IMR-90 (cell line): ENCODE results near the gene PCDHB6. TPM values are rescaled to one million over a fixed set of nuclear protein-coding genes. Genes with fewer than 3 reads are reported as not detected.
"Not testable (repeated sequence)": the region's sequence is repeated elsewhere in the genome, so short reads cannot be mapped to it uniquely, and the experiment has no call there.

Experiments
- ATAC-seq: fragments of 200-7000 bp; cut with Tn5 transposase; 2 replicates; pipeline ENCODE4 v1.9.1; 2020; ENCODE audit warnings: low read depth, mild to moderate bottlenecking, moderate library complexity
- BruUV-seq: library from RNA; stranded (reverse); fragments of 400-500 nt; replicated peaks from 2 replicates; lab custom pipeline; 2021; lab: Mats Ljungman, UMichigan
- CTCF ChIA-PET: fragments of 300-600 bp; formaldehyde crosslinking; extraction: SDS; loops from one replicate; lab custom pipeline; 2021; ENCODE audit warnings: antibody characterized with exemption; lab: Yijun Ruan, JAX
- POLR2A ChIA-PET: fragments of 300-600 bp; sonication (Branson Sonifier 250); formaldehyde crosslinking; loops from one replicate; lab custom pipeline; 2022; ENCODE audit warnings: antibody characterized with exemption; ENCODE audit not compliant: unreplicated experiment; lab: Charles Lee
- DNase-seq: peaks from one replicate; pipeline ENCODE4 v3.0.0; 2013
- H2AFZ ChIP-seq: replicated peaks from 2 replicates; pipeline ENCODE3; 2013; ENCODE audit warnings: low read length, mild to moderate bottlenecking; ENCODE audit not compliant: poor library complexity
- H2AK5ac ChIP-seq: 2 replicates; pipeline ENCODE4 v1.6.1; 2013; ENCODE audit warnings: low read depth, low read length, inconsistent platforms
- H2AK9ac ChIP-seq: replicated peaks from 2 replicates; pipeline ENCODE3; 2013; ENCODE audit warnings: mild to moderate bottlenecking, low read depth, low read length, moderate library complexity; ENCODE audit not compliant: poor library complexity
- H2BK120ac ChIP-seq: 2 replicates; pipeline ENCODE4 v1.6.1; 2013; ENCODE audit warnings: low read depth, low read length, inconsistent platforms
- H2BK15ac ChIP-seq: 3 replicates; pipeline ENCODE4 v1.6.1; 2013; ENCODE audit warnings: low read depth, low read length, inconsistent platforms
- H2BK20ac ChIP-seq: 2 replicates; pipeline ENCODE4 v1.6.1; 2013; ENCODE audit warnings: low read depth, mild to moderate bottlenecking, inconsistent platforms, low read length, moderate library complexity
- H2BK5ac ChIP-seq: 2 replicates; pipeline ENCODE4 v1.6.1; 2013; ENCODE audit warnings: mild to moderate bottlenecking, low read depth, low read length, inconsistent platforms; ENCODE audit not compliant: poor library complexity, severe bottlenecking
- H3K14ac ChIP-seq: replicated peaks from 2 replicates; pipeline ENCODE4 v1.6.1; 2013; ENCODE audit warnings: low read depth, low read length, inconsistent platforms
- H3K18ac ChIP-seq: 2 replicates; pipeline ENCODE4 v1.6.1; 2013; ENCODE audit warnings: low read depth, low read length, control low read depth
- H3K23ac ChIP-seq: 2 replicates; pipeline ENCODE4 v1.6.1; 2013; ENCODE audit warnings: low read depth, low read length, inconsistent platforms
- H3K27ac ChIP-seq: 2 replicates; pipeline ENCODE4 v1.5.1; 2013; ENCODE audit warnings: mild to moderate bottlenecking, control low read depth, low read length; ENCODE audit not compliant: insufficient read depth
- H3K27me3 ChIP-seq: 2 replicates; pipeline ENCODE4 v1.6.1; 2013; ENCODE audit warnings: low read length; ENCODE audit not compliant: control insufficient read depth, insufficient read depth
- H3K36me3 ChIP-seq: 2 replicates; pipeline ENCODE4 v1.6.1; 2013; ENCODE audit warnings: low read length, mixed read lengths; ENCODE audit not compliant: control insufficient read depth, insufficient read depth
- H3K4ac ChIP-seq: 2 replicates; pipeline ENCODE4 v1.6.1; 2013; ENCODE audit warnings: low read depth, low read length, inconsistent platforms
- H3K4me1 ChIP-seq: 2 replicates; pipeline ENCODE4 v1.6.1; 2013; ENCODE audit warnings: low read length, mixed read lengths; ENCODE audit not compliant: control insufficient read depth, insufficient read depth
- H3K4me2 ChIP-seq: 2 replicates; pipeline ENCODE4 v1.6.1; 2013; ENCODE audit warnings: low read depth, mild to moderate bottlenecking, control low read depth, low read length, moderate library complexity
- H3K4me3 ChIP-seq: 2 replicates; pipeline ENCODE4 v1.5.1; 2013; ENCODE audit warnings: low read depth, mild to moderate bottlenecking, control low read depth, low read length, moderate library complexity; ENCODE audit not compliant: insufficient read depth
- H3K56ac ChIP-seq: 2 replicates; pipeline ENCODE4 v1.6.1; 2013; ENCODE audit warnings: low read length, inconsistent platforms; ENCODE audit not compliant: insufficient read depth; ENCODE audit errors: extremely low read depth
- H3K79me1 ChIP-seq, 2 experiments: 2 replicates each; pipeline ENCODE4 v1.6.1; 2013; ENCODE audit warnings: low read length in 2 of 2, inconsistent platforms in 1 of 2, low read depth in 1 of 2
- H3K9ac ChIP-seq: 2 replicates; pipeline ENCODE4 v1.6.1; 2013; ENCODE audit warnings: low read depth, low read length, control low read depth
- H3K9me1 ChIP-seq: 2 replicates; pipeline ENCODE4 v1.6.1; 2013; ENCODE audit warnings: low read length, inconsistent platforms; ENCODE audit not compliant: insufficient read depth
- H3K9me3 ChIP-seq: 2 replicates; pipeline ENCODE4 v1.6.1; 2013; ENCODE audit warnings: low read length; ENCODE audit not compliant: control insufficient read depth, insufficient read depth
- H4K20me1 ChIP-seq: 2 replicates; pipeline ENCODE4 v1.6.1; 2013; ENCODE audit warnings: low read length, inconsistent platforms; ENCODE audit not compliant: insufficient read depth
- H4K5ac ChIP-seq: 2 replicates; pipeline ENCODE4 v1.6.1; 2013; ENCODE audit warnings: mild to moderate bottlenecking, low read depth, low read length, control low read depth
- H4K8ac ChIP-seq, 2 experiments: 2 replicates each; pipeline ENCODE4 v1.6.1; 2013; ENCODE audit warnings: low read depth in 2 of 2, low read length in 2 of 2, control low read depth in 1 of 2, inconsistent platforms in 1 of 2
- H4K91ac ChIP-seq: 2 replicates; pipeline ENCODE4 v1.6.1; 2013; ENCODE audit warnings: low read depth, low read length, inconsistent platforms; ENCODE audit not compliant: insufficient read depth
- USF2 ChIP-seq: fragments of 150-350 bp; IDR thresholded peaks from 2 replicates; pipeline ENCODE4 v1.6.1; 2017; ENCODE audit warnings: mild to moderate bottlenecking, antibody characterized with exemption, low read length, low read depth
- WGBS, 2 experiments: methylation state at CpG; one replicate each; pipeline versions ENCODE4 v1.1.5 to v1.1.7; 2013; ENCODE audit warnings: missing lambda C conversion rate in 2 of 2; ENCODE audit not compliant: insufficient read length in 1 of 2; ENCODE audit errors: extremely low coverage in 2 of 2; 5-methylcytosine and 5-hydroxymethylcytosine counted together
- dilution Hi-C: fragments of 300-500 bp; cut with HindIII; formaldehyde crosslinking; loops from one replicate; pipeline ENCODE4 v1.14.3; 2018; ENCODE audit warnings: low sequenced_read_pairs; ENCODE audit not compliant: unreplicated experiment
- in situ Hi-C: fragments of 300-500 bp; cut with MboI; formaldehyde crosslinking; loops from 3 replicates; pipeline ENCODE4 v1.14.3; 2019; ENCODE audit warnings: low sequenced_read_pairs, inconsistent platforms, mixed read lengths
- intact Hi-C: fragments of 100-400 bp; cut with micrococcal nuclease; formaldehyde crosslinking; loops from 2 replicates; pipeline ENCODE4 v1.10.0; 2022
- polyA plus RNA-seq, 3 experiments: library from polyadenylated mRNA; depleted of rRNA; stranded (reverse); fragments of >200 nt; gene quantifications; 2 replicates each; pipeline ENCODE4 v1.2.3, GENCODE V29; 2012; ENCODE audit warnings: low replicate concordance in 1 of 3
- total RNA-seq: library from RNA; depleted of rRNA; stranded (reverse); fragments of >200 nt; gene quantifications from 2 replicates; pipeline ENCODE4 v1.2.3, GENCODE V29; 2012

PCDHB6 gene
- total and polyA plus RNA-seq, 2 of the 4 experiments (the other 2 are of a cell fraction) = under 0.01 to 0.07 TPM

- no peaks in the 10 kb centered on the region for H3K9me1 ChIP-seq
- no peak overlapping the region for H4K5ac ChIP-seq
- dilution Hi-C loops = no loop called here
- no peak overlapping the region for H2BK5ac ChIP-seq
- peaks cover 14% of the 10 kb centered on the region; the same call in 1 of the 2 replicates for H3K9me3 ChIP-seq
- no peak overlapping the region for H2BK15ac ChIP-seq
- H3K14ac ChIP-seq = no peak overlapping the region
- no peak overlapping the region for H2AK9ac ChIP-seq
- no peak for ATAC-seq
- no peaks in the 10 kb centered on the region for H3K4me1 ChIP-seq
- no peak overlapping the region for H2AK5ac ChIP-seq
- intact Hi-C loops = no loop called here
- H3K23ac ChIP-seq = no peak overlapping the region
- CTCF ChIA-PET = no interaction called here
- H4K8ac ChIP-seq = no peak overlapping the region
- TF ChIP-seq USF2 = no peak
- no peaks in the 10 kb centered on the region for H3K79me1 ChIP-seq
- no peak overlapping the region for H4K91ac ChIP-seq
- BruUV-seq = no TSS peak
- H3K27ac ChIP-seq = no peak overlapping the region
- POLR2A ChIA-PET = no interaction called here
- in situ Hi-C loops = no loop called here
- H3K18ac ChIP-seq = no peak overlapping the region
- H4K20me1 ChIP-seq = no peaks in the 10 kb centered on the region
- no peak overlapping the region for H3K4ac ChIP-seq
- no peak overlapping the region for H3K4me2 ChIP-seq
- no peak overlapping the region for H3K56ac ChIP-seq
- H3K4me3 ChIP-seq = no peak overlapping the region
- H2BK120ac ChIP-seq = no peak overlapping the region
- WGBS, 2 experiments = 60% methylated on average over 1 of the region's 20 CpGs; no CpG with 5 or more reads in 1 of the 2 experiments
- no peaks in the 10 kb centered on the region for H3K36me3 ChIP-seq
- no peaks in the 10 kb centered on the region for H3K27me3 ChIP-seq
- no peak for DNase-seq
- H2AFZ ChIP-seq = no peak overlapping the region
- H3K9ac ChIP-seq = no peak overlapping the region
- no peak overlapping the region for H2BK20ac ChIP-seq
Observed at GRCh38 chr5:141101059-141101458, 48.8 kb upstream of the PCDHB6 start.

- H4K91ac ChIP-seq, H3K14ac ChIP-seq, H4K20me1 ChIP-seq, H3K9ac ChIP-seq, H4K8ac ChIP-seq, H3K27me3 ChIP-seq, H2AK5ac ChIP-seq, CTCF ChIA-PET, H2BK5ac ChIP-seq, DNase-seq, H2BK20ac ChIP-seq, H3K4me3 ChIP-seq, ATAC-seq, H3K4me2 ChIP-seq, H3K23ac ChIP-seq, H3K18ac ChIP-seq, in situ Hi-C loops, H3K4me1 ChIP-seq, BruUV-seq, H3K36me3 ChIP-seq, H4K5ac ChIP-seq, POLR2A ChIA-PET, dilution Hi-C loops, H2BK120ac ChIP-seq, H3K79me1 ChIP-seq, H3K27ac ChIP-seq, H3K9me1 ChIP-seq, H3K4ac ChIP-seq, H3K56ac ChIP-seq, H2AFZ ChIP-seq, H2AK9ac ChIP-seq, H2BK15ac ChIP-seq, intact Hi-C loops: not testable (repeated sequence)
- H3K9me3 ChIP-seq = peaks cover 14% of the 10 kb centered on the region; the same call in 1 of the 2 replicates
- WGBS, 2 experiments = no CpG with 5 or more reads among the region's 39 CpGs
Observed at GRCh38 chr5:141102070-141102469, 47.8 kb upstream of the PCDHB6 start.
